GM23338 (cell line): ENCODE measurements around the gene ACADS.

Source experiments
- CTCF ChIP-seq, 2 experiments: fragments of 200-600 bp in 1 of 2; sonication (generic) in 1 of 2; conservative IDR thresholded peaks; 2 replicates each; pipeline versions ENCODE4 v1.5.1 to v1.6.1; 2016 to 2017; ENCODE audit warnings: antibody characterized with exemption in 2 of 2, low read depth in 2 of 2, mild to moderate bottlenecking in 2 of 2, moderate library complexity in 1 of 2
- EZH2 ChIP-seq: fragments of 200-600 bp; sonication (generic); IDR thresholded peaks from one replicate; pipeline ENCODE4 v1.8.0; 2017; ENCODE audit warnings: antibody characterized with exemption, mild to moderate bottlenecking, low read depth; ENCODE audit not compliant: unreplicated experiment
- REST ChIP-seq: IDR thresholded peaks from one replicate; pipeline ENCODE4 v1.6.1; 2018; ENCODE audit warnings: antibody characterized with exemption; ENCODE audit not compliant: unreplicated experiment

- no peak for TF ChIP-seq CTCF (conservative IDR thresholded peaks at IDR 0.05; ENCODE audit: low read depth in 2 of 2)
- no peak for TF ChIP-seq EZH2
- TF ChIP-seq REST: no peak
These were observed 5.2 kb upstream of the ACADS start for GRCh38 chr12:120720234-120720986.
